ENCODE data around the gene MORF4L1. TPM values are rescaled to one million over a fixed set of nuclear protein-coding genes. Genes with fewer than 3 reads are reported as not detected.
"Not testable (repeated sequence)": the region's sequence is repeated elsewhere in the genome, so short reads cannot be mapped to it uniquely, and the experiment has no call there.

MORF4L1 gene
- total RNA-seq, 2 donors from 2014 or later = 457 to 505 TPM

- Mint-ChIP-seq H3K9me3 (no peaks in the 10 kb centered on the region), H3K36me3 (ENCODE audit: low read depth) (peaks cover 50% of the 10 kb centered on the region), H3K27me3 (ENCODE audit: insufficient read depth) (no peaks in the 10 kb centered on the region), H3K4me1 (no peaks in the 10 kb centered on the region), H3K4me3 (no peak overlapping the region), H3K27ac (no peak overlapping the region)
- H3K4me1 ChIP-seq (ENCODE audit: control insufficient read depth, insufficient read depth, low read length) = no peaks in the 10 kb centered on the region
- TF ChIP-seq CTCF (conservative IDR thresholded peaks at IDR 0.05) = peak; percentile 44
- no peak overlapping the region for H3K27ac ChIP-seq (ENCODE audit: low read depth, low read length)
- H3K36me3 ChIP-seq (ENCODE audit: control insufficient read depth, insufficient read depth, low read length) = peaks cover 45% of the 10 kb centered on the region
- peak; percentile 62 for DNase-seq
- 89 to 92% methylated on average over 4 to 5 of the region's 5 CpGs for WGBS, 2 experiments (ENCODE audit: insufficient coverage in 1 of 2, insufficient read length in 1 of 2)
- no peaks in the 10 kb centered on the region for H3K9me3 ChIP-seq (ENCODE audit: control insufficient read depth, low read length)
- H3K9ac ChIP-seq (ENCODE audit: extremely low read depth, low read length, poor library complexity, severe bottlenecking) = no peak overlapping the region
- H3K27me3 ChIP-seq (ENCODE audit: control insufficient read depth, insufficient read depth, low read length, poor library complexity, severe bottlenecking) = no peaks in the 10 kb centered on the region
- no peak overlapping the region for H3K4me3 ChIP-seq (ENCODE audit: low read length)
Observed at GRCh38 chr15:78925956-78926743, 53.5 kb downstream of the MORF4L1 start.

GRCh38 chr15:78927077-78927790 lies 54.5 kb downstream of the MORF4L1 start:
- H3K4me1 ChIP-seq (ENCODE audit: control insufficient read depth, insufficient read depth, low read length) = no peaks in the 10 kb centered on the region
- no peaks in the 10 kb centered on the region for H3K27me3 ChIP-seq (ENCODE audit: control insufficient read depth, insufficient read depth, low read length, poor library complexity, severe bottlenecking)
- no peaks in the 10 kb centered on the region for H3K27me3 Mint-ChIP-seq (ENCODE audit: insufficient read depth)
- peaks cover 34% of the 10 kb centered on the region for H3K36me3 ChIP-seq (ENCODE audit: control insufficient read depth, insufficient read depth, low read length)
- TF ChIP-seq CTCF (conservative IDR thresholded peaks at IDR 0.05) = no peak
- peaks cover 40% of the 10 kb centered on the region for H3K36me3 Mint-ChIP-seq (ENCODE audit: low read depth)
- no peak overlapping the region for H3K27ac Mint-ChIP-seq
- H3K9ac ChIP-seq (ENCODE audit: extremely low read depth, low read length, poor library complexity, severe bottlenecking) = no peak overlapping the region
- no peaks in the 10 kb centered on the region for H3K9me3 ChIP-seq (ENCODE audit: control insufficient read depth, low read length)
- 92 to 94% methylated on average over 17 of the region's 17 CpGs for WGBS, 2 experiments (ENCODE audit: insufficient coverage in 1 of 2, insufficient read length in 1 of 2)
- no peaks in the 10 kb centered on the region for H3K9me3 Mint-ChIP-seq
- peak; percentile 38 for DNase-seq
- no peak overlapping the region for H3K4me3 ChIP-seq (ENCODE audit: low read length)
- H3K27ac ChIP-seq (ENCODE audit: low read depth, low read length) = no peak overlapping the region
- H3K4me3 Mint-ChIP-seq = no peak overlapping the region
- H3K4me1 Mint-ChIP-seq = no peaks in the 10 kb centered on the region

- not testable (repeated sequence) for H3K4me3 ChIP-seq (ENCODE audit: low read length); H3K27me3 Mint-ChIP-seq (ENCODE audit: insufficient read depth); H3K27ac ChIP-seq (ENCODE audit: low read depth, low read length); H3K9me3 Mint-ChIP-seq; H3K9me3 ChIP-seq (ENCODE audit: control insufficient read depth, low read length); DNase-seq; H3K4me1 Mint-ChIP-seq; H3K27me3 ChIP-seq (ENCODE audit: control insufficient read depth, insufficient read depth, low read length, poor library complexity, severe bottlenecking); H3K27ac Mint-ChIP-seq; H3K4me3 Mint-ChIP-seq; H3K9ac ChIP-seq (ENCODE audit: extremely low read depth, low read length, poor library complexity, severe bottlenecking); H3K4me1 ChIP-seq (ENCODE audit: control insufficient read depth, insufficient read depth, low read length)
- peaks cover 25% of the 10 kb centered on the region for H3K36me3 ChIP-seq (ENCODE audit: control insufficient read depth, insufficient read depth, low read length)
- WGBS, 2 experiments (ENCODE audit: insufficient coverage in 1 of 2, insufficient read length in 1 of 2) = 92 to 94% methylated on average over 13 to 14 of the region's 14 CpGs
- peaks cover 32% of the 10 kb centered on the region for H3K36me3 Mint-ChIP-seq (ENCODE audit: low read depth)
Observed at GRCh38 chr15:78928176-78928575, 55.5 kb downstream of the MORF4L1 start.

Data from endodermal cell (in vitro differentiated cells).